Ovary (tissue), 9 donors: Measurements from ENCODE around the gene GHITM. TPM values are rescaled to one million over a fixed set of nuclear protein-coding genes. Genes with fewer than 3 reads are reported as not detected.
A peak's percentile ranks its signal among the peaks of the same experiment; 100 is the strongest.
"Not testable (repeated sequence)": the region's sequence is repeated elsewhere in the genome, so short reads cannot be mapped to it uniquely, and the experiment has no call there.

Experiments
- DNase-seq, 5 donors: peaks; one replicate each; pipeline ENCODE4 v3.0.0-alpha.2; 2019 to 2020
- H3K27ac ChIP-seq, 2 donors: fragments of 200-600 bp; one replicate each; pipeline versions ENCODE4 v1.5.1 to v1.8.0; 2019 to 2022
- H3K27me3 ChIP-seq: fragments of 200-600 bp; one replicate; pipeline ENCODE4 v1.8.0; 2022
- H3K36me3 ChIP-seq: fragments of 200-600 bp; sonication (generic); one replicate; pipeline ENCODE4 v1.5.1; 2019
- H3K4me1 ChIP-seq: one replicate; pipeline ENCODE4 v1.8.1; 2013; ENCODE audit warnings: mild to moderate bottlenecking, moderate library complexity; ENCODE audit not compliant: insufficient read depth
- H3K4me3 ChIP-seq: fragments of 200-600 bp; sonication (generic); one replicate; pipeline ENCODE4 v1.5.1; 2017
- H3K9me3 ChIP-seq, 2 donors: fragments of 200-600 bp in 1 of 2; sonication (generic) in 1 of 2; one replicate each; pipeline versions ENCODE4 v1.5.1 to v1.8.1; 2013 to 2019; ENCODE audit warnings: mild to moderate bottlenecking in 1 of 2, moderate library complexity in 1 of 2
- EP300 ChIP-seq: sonication (generic); formaldehyde crosslinking; IDR thresholded peaks from one replicate; pipeline ENCODE4 v1.6.1; 2017; ENCODE audit warnings: antibody characterized with exemption
- POLR2A ChIP-seq: fragments of 450-650 bp; IDR thresholded peaks from one replicate; pipeline ENCODE4 v1.6.1; 2017; ENCODE audit warnings: antibody characterized with exemption, mild to moderate bottlenecking, moderate library complexity
- WGBS, 3 donors: extraction: QIAGEN DNeasy Blood & Tissue Kit in 1 of 3; methylation state at CpG; one replicate each; pipeline versions ENCODE4 v1.1.5 to v1.1.7; 2013 to 2017; 5-methylcytosine and 5-hydroxymethylcytosine counted together
- intact Hi-C, 4 donors: fragments of 100-400 bp; cut with DNase I; formaldehyde crosslinking; loops; one replicate each; pipeline versions ENCODE4 v1.11.0 to v1.15.1; 2022 to 2023
- polyA plus RNA-seq, 2 donors: library from polyadenylated mRNA; stranded (reverse); fragments of 200-250 nt in 1 of 2; fragments of 350-450 nt in 1 of 2; fragmentation: Illumina TruSeq in 1 of 2; extraction: RNeasy Lipid Tissue Mini Kit (QIAGEN cat#74804) in 1 of 2; gene quantifications; one replicate each; pipeline ENCODE4 v1.2.3, GENCODE V29; 2013 to 2014
- total RNA-seq, 7 donors: library from RNA; depleted of rRNA in 2 of 7; stranded (reverse); fragments of >200 nt in 2 of 7; fragmentation: NEBNext Ultra II Directional in 3 of 7; extraction: Animal tissue kit (Norgen Biotek cat#: 25700) in 3 of 7; gene quantifications; one replicate each; pipeline versions ENCODE4 v1.1.0 to v1.2.4, GENCODE V29; 2016 to 2023
- TF ChIP-seq, protein P1 (sequence below), 3 donors: fragments of 450-650 bp in 2 of 3; fragments of 200-600 bp in 1 of 3; IDR thresholded peaks; one replicate each; pipeline versions ENCODE4 v1.5.1 to v1.8.0; 2016 to 2022; ENCODE audit warnings: antibody characterized with exemption in 3 of 3, mild to moderate bottlenecking in 1 of 3
- donor health status: DM: no; HTN: no; CAD: no; lungs with moderate emphysema.
- donor health status: DM: no; HTN: no; CAD: no.
- donor health status: Bipolar disorder and iron deficiency.
- donor health status: DM: yes; HTN: yes; CAD: no.
- donor health status: DM: no; HTN: no; CAD: no.
- donor health status: DM: yes; HTN: yes; CAD: no.

The GHITM gene
- total and polyA plus RNA-seq, 9 donors = 82.5 to 190 (median 100) TPM

DNA sequence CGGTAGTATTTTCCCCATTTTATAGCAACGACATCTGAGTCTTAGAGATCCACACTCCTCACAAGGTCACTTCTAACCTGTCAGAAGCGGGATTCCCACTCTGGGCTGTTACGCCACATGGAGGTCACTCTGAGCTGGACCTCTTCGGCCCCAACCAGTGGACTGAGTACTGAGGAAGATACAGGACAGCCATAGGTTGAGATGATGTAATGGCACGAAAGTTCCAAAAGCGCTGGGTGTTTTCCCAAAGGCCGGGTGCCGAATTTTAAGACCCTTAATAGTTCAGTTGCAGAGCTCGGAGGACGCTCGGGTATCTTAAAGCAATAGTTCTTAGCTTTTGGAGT, 699 bp downstream of the GHITM start:
- Histone ChIP-seq H3K36me3 (no peaks in the 10 kb centered on the region), H3K4me3 (peak overlapping the region; percentile 96), H3K9me3 (no peaks in the 10 kb centered on the region), H3K27ac (peak overlapping the region; percentile 76 to 89), H3K27me3 (no peaks in the 10 kb centered on the region), H3K4me1 (peaks cover 5% of the 10 kb centered on the region)
- TF ChIP-seq, protein P1, sequence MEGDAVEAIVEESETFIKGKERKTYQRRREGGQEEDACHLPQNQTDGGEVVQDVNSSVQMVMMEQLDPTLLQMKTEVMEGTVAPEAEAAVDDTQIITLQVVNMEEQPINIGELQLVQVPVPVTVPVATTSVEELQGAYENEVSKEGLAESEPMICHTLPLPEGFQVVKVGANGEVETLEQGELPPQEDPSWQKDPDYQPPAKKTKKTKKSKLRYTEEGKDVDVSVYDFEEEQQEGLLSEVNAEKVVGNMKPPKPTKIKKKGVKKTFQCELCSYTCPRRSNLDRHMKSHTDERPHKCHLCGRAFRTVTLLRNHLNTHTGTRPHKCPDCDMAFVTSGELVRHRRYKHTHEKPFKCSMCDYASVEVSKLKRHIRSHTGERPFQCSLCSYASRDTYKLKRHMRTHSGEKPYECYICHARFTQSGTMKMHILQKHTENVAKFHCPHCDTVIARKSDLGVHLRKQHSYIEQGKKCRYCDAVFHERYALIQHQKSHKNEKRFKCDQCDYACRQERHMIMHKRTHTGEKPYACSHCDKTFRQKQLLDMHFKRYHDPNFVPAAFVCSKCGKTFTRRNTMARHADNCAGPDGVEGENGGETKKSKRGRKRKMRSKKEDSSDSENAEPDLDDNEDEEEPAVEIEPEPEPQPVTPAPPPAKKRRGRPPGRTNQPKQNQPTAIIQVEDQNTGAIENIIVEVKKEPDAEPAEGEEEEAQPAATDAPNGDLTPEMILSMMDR (IDR thresholded peaks at IDR 0.05) = no peak
- TF ChIP-seq POLR2A (no peak), EP300 (no peak)
- DNase-seq = peak in 3 of 5 donors; percentile 8 to 19 (median 17)
- intact Hi-C loops = no loop called here
- WGBS, 3 donors = 3 to 8% (median 3%) methylated on average over 12 of the region's 12 CpGs

DNA sequence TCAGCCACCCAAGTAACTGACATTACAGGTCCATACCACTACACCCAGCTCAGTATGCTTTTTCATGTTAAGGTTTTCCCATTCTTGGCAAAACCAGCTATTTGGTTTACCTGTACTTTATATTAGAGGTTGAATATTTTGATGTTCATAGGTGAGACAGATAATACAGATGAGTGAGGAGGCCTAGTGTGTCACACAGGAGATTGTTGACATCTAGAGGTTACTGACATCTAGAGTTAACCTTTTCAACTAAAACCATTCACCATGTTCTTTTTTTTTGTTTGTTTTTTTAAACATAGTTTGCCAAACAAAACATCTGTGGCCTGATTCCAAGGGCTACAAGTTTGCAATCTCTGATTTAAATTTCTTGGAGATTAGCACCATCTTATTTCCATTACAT, 8.0 kb downstream of the GHITM start:
- intact Hi-C loops = no loop called here
- Histone ChIP-seq H3K27me3 (no peaks in the 10 kb centered on the region), H3K4me3 (no peak overlapping the region), H3K27ac (no peak overlapping the region), H3K9me3 (no peaks in the 10 kb centered on the region), H3K4me1 (no peaks in the 10 kb centered on the region), H3K36me3 (no peaks in the 10 kb centered on the region)
- DNase-seq = no peak
- TF ChIP-seq, protein P1 (IDR thresholded peaks at IDR 0.05) = no peak
- TF ChIP-seq EP300 = no peak
- no peak for TF ChIP-seq POLR2A

DNA sequence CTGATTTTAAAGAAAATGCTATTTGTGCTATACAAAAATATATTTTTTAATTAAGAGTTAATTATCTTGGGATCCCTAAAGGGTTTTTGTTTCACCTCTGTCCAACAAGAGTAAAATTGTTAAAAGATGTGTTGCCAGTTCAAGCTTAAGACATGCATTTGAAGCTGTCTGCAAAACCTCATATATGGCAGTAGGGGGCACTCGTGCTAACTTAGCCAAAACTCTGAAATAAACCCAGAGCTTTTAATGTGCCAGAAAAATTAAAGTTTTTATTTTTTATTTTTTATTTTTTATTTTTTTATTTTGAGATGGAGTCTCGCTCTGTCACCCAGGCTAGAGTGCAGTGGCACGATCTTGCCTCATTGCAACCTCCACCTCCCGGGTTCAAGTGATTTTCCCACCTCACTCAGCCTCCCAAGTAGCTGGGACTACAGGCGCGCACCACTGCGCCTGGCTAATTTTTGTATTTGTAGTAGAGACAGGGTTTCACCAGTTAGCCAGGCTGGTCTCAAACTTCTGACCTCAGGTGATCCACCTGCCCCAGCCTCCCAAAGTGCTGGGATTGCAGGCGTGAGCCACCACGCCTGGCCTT, 8.8 kb downstream of the GHITM start:
- intact Hi-C loops, H3K36me3 ChIP-seq: not testable (repeated sequence)

DNA sequence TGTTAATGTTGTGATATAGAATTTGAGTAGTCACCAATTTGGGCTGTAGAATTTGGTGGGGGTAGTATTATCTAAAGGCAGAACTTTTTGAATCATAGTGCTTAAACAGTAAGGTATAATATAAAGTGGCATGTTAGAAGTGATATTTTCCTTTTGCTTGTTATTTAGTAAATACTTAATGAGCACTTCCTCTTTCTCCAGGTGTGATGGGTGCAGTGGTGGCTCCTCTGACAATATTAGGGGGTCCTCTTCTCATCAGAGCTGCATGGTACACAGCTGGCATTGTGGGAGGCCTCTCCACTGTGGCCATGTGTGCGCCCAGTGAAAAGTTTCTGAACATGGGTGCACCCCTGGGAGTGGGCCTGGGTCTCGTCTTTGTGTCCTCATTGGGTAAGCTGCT, 10.5 kb downstream of the GHITM start:
- Histone ChIP-seq H3K27ac (no peak overlapping the region), H3K9me3 (no peaks in the 10 kb centered on the region), H3K27me3 (no peaks in the 10 kb centered on the region), H3K4me1 (no peaks in the 10 kb centered on the region), H3K4me3 (no peak overlapping the region), H3K36me3 (no peaks in the 10 kb centered on the region)
- DNase-seq = no peak
- intact Hi-C loops = no loop called here
- TF ChIP-seq EP300 (no peak), POLR2A (no peak)
- TF ChIP-seq, protein P1 (IDR thresholded peaks at IDR 0.05) = no peak
- WGBS, 3 donors = 89 to 98% (median 95%) methylated on average over 2 of the region's 2 CpGs

More for the DNA sequence above, 8.8 kb downstream of the GHITM start:
- not testable (repeated sequence) for H3K27me3 ChIP-seq, H3K4me3 ChIP-seq, DNase-seq, H3K4me1 ChIP-seq, H3K9me3 ChIP-seq, H3K27ac ChIP-seq
- 80 to 86% (median 85%) methylated on average over 9 of the region's 9 CpGs for WGBS, 3 donors

DNA sequence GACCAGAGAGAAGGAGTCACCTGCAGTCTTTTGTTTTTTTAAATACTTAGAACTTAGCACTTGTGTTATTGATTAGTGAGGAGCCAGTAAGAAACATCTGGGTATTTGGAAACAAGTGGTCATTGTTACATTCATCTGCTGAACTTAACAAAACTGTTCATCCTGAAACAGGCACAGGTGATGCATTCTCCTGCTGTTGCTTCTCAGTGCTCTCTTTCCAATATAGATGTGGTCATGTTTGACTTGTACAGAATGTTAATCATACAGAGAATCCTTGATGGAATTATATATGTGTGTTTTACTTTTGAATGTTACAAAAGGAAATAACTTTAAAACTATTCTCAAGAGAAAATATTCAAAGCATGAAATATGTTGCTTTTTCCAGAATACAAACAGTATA, 13.5 kb downstream of the GHITM start:
- no peak for DNase-seq
- Histone ChIP-seq H3K27ac (no peak overlapping the region), H3K36me3 (no peaks in the 10 kb centered on the region), H3K4me1 (no peaks in the 10 kb centered on the region), H3K9me3 (no peaks in the 10 kb centered on the region), H3K27me3 (no peaks in the 10 kb centered on the region), H3K4me3 (no peak overlapping the region)
- intact Hi-C loops = no loop called here
- no peak for TF ChIP-seq POLR2A
- no peak for TF ChIP-seq EP300
- TF ChIP-seq, protein P1 (IDR thresholded peaks at IDR 0.05) = no peak
